ENCODE data around the gene ASPDH. TPM values are rescaled to one million over a fixed set of nuclear protein-coding genes. Genes with fewer than 3 reads are reported as not detected.

The ASPDH gene
- total RNA-seq, 1 experiment from 2014 or later = not detected

DNA sequence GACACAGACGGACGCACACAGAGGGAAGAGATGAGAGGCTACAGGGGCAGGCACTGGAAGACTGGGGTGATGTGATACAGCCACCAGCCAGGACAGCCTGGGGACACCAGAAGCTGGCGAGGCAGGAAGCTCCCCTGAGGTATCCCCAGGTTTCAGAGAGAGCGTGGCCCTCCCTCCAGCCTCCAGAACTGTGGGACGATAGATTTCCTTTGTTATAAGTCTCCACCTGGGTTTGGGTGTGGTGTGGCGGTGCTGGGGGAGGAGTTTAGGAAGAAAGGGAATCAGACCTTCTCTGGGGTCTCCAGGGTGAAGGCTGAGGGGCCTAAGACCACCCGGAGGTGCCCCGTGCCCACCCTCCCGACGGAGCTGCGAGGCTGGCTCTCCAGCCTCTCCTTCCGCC is 2.7 kb upstream of the ASPDH start (continued):
- TF ChIP-seq MXD4 (CRISPR knock-in tag; IDR thresholded peaks at IDR 0.05; ENCODE audit: borderline replicate concordance) (no peak), ZNF138 (CRISPR knock-in tag; conservative IDR thresholded peaks at IDR 0.05) (no peak)

GRCh38 chr19:50515168-50515561 is 1.5 kb upstream of the ASPDH start:
- H3K27ac Mint-ChIP-seq = no peak overlapping the region
- no peak for DNase-seq (ENCODE audit: low spot score)
- POLR2A ChIA-PET = no interaction called here
- H3K9me3 Mint-ChIP-seq = peaks cover 5% of the 10 kb centered on the region
- TF ChIP-seq ATF6 (CRISPR knock-in tag; IDR thresholded peaks at IDR 0.05) (no peak), GABPB1 (CRISPR knock-in tag; IDR thresholded peaks at IDR 0.05) (no peak), NR2C2 (CRISPR knock-in tag; IDR thresholded peaks at IDR 0.05) (no peak), NR3C1 (CRISPR knock-in tag; conservative IDR thresholded peaks at IDR 0.05; ENCODE audit: low read depth) (no peak), ZBTB21 (CRISPR knock-in tag; IDR thresholded peaks at IDR 0.05; ENCODE audit: borderline replicate concordance) (no peak), ZBTB43 (CRISPR knock-in tag; IDR thresholded peaks at IDR 0.05) (no peak), NFYB (CRISPR knock-in tag; conservative IDR thresholded peaks at IDR 0.05; ENCODE audit: low read depth) (no peak), ZNF121 (CRISPR knock-in tag; IDR thresholded peaks at IDR 0.05) (no peak), KAT7 (CRISPR knock-in tag; IDR thresholded peaks at IDR 0.05; ENCODE audit: borderline replicate concordance) (no peak)
- TF ChIP-seq, protein P1, sequence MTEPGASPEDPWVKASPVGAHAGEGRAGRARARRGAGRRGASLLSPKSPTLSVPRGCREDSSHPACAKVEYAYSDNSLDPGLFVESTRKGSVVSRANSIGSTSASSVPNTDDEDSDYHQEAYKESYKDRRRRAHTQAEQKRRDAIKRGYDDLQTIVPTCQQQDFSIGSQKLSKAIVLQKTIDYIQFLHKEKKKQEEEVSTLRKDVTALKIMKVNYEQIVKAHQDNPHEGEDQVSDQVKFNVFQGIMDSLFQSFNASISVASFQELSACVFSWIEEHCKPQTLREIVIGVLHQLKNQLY (CRISPR knock-in tag; IDR thresholded peaks at IDR 0.05) = no peak
- CTCF ChIA-PET = interaction anchor here (1.1 to 4.3 kb wide), 4 partner anchors 22 to 146 kb away, joined by 3 to 55 read pairs (median 12); no protein-coding TSS in a partner anchor
- H3K4me1 Mint-ChIP-seq = peaks cover 14% of the 10 kb centered on the region
- H3K27me3 Mint-ChIP-seq (ENCODE audit: low read depth) = peaks cover 31% of the 10 kb centered on the region
- no peak overlapping the region for H3K4me3 Mint-ChIP-seq
- no peak for ATAC-seq
- H3K36me3 Mint-ChIP-seq = peaks cover 5% of the 10 kb centered on the region; the same call in 1 of the 2 replicates

DNA sequence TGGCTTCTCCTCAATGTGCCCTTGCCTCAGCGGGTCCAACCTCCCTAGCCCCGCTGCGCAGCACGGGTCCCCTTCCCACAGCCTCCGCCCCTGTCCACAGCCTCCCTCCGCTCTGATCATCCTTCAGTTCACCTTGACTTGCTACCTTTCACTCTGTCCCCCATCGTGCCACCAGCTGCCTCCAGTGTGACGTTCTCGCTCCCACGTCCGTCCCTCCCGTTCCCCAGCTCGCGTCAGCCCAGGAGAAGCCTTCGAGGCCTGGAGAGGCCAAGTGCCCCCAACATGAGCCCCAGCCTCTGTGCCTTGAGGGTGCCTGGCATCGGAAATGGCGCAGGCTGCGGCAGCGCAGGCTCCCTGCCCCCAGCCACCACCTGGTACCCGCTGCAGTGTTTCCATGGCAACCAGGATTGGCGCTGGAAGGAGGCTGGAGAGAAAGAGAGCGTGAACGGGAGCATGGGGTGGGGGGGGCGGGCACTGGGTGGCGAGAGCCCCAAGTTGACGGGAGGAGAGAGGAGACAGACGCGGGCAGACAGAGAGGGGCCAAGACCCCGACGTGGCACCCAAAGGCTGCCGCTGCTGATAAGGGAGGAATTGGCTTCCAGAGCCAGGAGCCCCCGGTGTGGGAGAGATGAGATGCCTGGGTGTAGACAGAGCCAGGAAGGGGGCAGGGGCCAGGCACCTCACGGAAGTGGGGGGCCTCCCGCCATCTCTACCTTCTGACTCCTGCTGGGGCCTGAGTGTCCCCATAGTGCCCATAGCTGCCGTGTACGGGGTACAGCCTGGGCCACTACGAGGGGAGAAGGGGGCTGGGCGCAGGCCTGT is 844 bp upstream of the ASPDH start:
- no peak for ATAC-seq
- no peak overlapping the region for H3K27ac Mint-ChIP-seq
- peaks cover 36% of the 10 kb centered on the region for H3K27me3 Mint-ChIP-seq (ENCODE audit: low read depth)
- peaks cover 14% of the 10 kb centered on the region for H3K4me1 Mint-ChIP-seq
- H3K36me3 Mint-ChIP-seq = peaks cover 5% of the 10 kb centered on the region; the same call in 1 of the 2 replicates
- TF ChIP-seq EMX1 (CRISPR knock-in tag; IDR thresholded peaks at IDR 0.05) (no peak), FOXP1 (CRISPR knock-in tag; IDR thresholded peaks at IDR 0.05; ENCODE audit: borderline replicate concordance) (no peak), ZNF671 (CRISPR knock-in tag; IDR thresholded peaks at IDR 0.05) (no peak), ZNF425 (CRISPR knock-in tag; conservative IDR thresholded peaks at IDR 0.05) (no peak), ATF6 (CRISPR knock-in tag; IDR thresholded peaks at IDR 0.05) (no peak), TCF7 (CRISPR knock-in tag; IDR thresholded peaks at IDR 0.05; ENCODE audit: low read depth) (no peak)
- CTCF ChIA-PET = interaction anchor here (3.1 kb wide), 1 partner anchor 42 kb away, joined by 22 read pairs; no protein-coding TSS in a partner anchor
- no peak for DNase-seq (ENCODE audit: low spot score)
- H3K4me3 Mint-ChIP-seq = no peak overlapping the region
- POLR2A ChIA-PET = no interaction called here
- H3K9me3 Mint-ChIP-seq = peaks cover 5% of the 10 kb centered on the region

Measured in WTC11 (cell line).